Measurements from ENCODE around the gene TMEM191C.
"Not testable (repeated sequence)": the region's sequence is repeated elsewhere in the genome, so short reads cannot be mapped to it uniquely, and the experiment has no call there.

The TMEM191C gene

GRCh38 chr22:21454998-21455333 is 12.2 kb upstream of the TMEM191C start:
- H3K4me1 ChIP-seq (ENCODE audit: control insufficient read depth, insufficient read depth, low read length); H3K4me3 ChIP-seq (ENCODE audit: insufficient read depth, low read depth, low read length); H3K27ac ChIP-seq (ENCODE audit: insufficient read depth, low read depth, low read length, poor library complexity, severe bottlenecking); H3K9me3 ChIP-seq (ENCODE audit: control insufficient read depth, low read length); H3K27me3 ChIP-seq (ENCODE audit: control insufficient read depth, insufficient read depth, low read length, poor library complexity, severe bottlenecking); H3K36me3 ChIP-seq (ENCODE audit: control insufficient read depth, insufficient read depth, low read length): not testable (repeated sequence)
- 94 to 96% methylated on average over 9 of the region's 9 CpGs for WGBS, 2 experiments

DNA sequence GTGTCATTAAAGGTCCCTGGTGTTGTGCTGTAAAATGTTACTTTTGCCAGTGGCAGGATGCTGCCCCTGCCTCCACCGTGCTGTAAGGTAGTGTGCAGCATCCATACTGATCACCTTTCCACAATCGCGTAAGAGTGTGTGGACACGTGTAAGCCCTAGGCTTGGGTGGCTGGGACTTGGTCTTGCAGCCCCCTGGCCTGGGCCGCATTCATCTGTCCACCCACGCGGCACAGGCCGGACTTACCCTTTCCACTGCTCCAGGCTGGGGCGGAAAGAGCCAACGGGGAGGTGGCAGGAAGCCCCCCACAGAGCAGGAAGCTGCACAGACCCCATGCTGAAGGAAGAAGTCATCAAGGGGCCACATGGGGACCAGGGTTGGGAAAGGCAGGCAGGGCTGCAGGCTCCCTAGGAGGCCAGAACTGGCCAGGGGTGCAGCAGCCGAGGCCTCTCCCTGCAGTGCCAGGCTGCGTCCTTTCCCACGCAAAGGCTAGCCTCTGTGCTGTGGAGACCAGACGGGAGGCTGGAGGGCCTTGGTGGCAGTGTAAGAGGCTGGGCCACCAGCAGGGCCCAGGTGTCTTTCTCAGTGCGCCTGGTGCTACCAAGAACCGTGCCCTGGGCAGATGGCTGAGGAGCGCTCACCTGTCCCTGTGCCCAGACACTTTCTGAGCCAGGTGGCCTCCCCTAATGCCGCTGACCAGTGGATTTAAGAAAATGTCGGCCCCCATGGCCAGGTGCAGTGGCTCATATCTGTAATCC is 11.7 kb upstream of the TMEM191C start:
- Histone ChIP-seq H3K9me3 (ENCODE audit: control insufficient read depth, low read length) (no peaks in the 10 kb centered on the region), H3K4me3 (ENCODE audit: insufficient read depth, low read depth, low read length) (no peak overlapping the region), H3K4me1 (ENCODE audit: control insufficient read depth, insufficient read depth, low read length) (no peaks in the 10 kb centered on the region), H3K36me3 (ENCODE audit: control insufficient read depth, insufficient read depth, low read length) (no peaks in the 10 kb centered on the region), H3K27me3 (ENCODE audit: control insufficient read depth, insufficient read depth, low read length, poor library complexity, severe bottlenecking) (no peaks in the 10 kb centered on the region), H3K27ac (ENCODE audit: insufficient read depth, low read depth, low read length, poor library complexity, severe bottlenecking) (no peak overlapping the region)
- 89% methylated on average over 19 of the region's 19 CpGs for WGBS, 2 experiments

DNA sequence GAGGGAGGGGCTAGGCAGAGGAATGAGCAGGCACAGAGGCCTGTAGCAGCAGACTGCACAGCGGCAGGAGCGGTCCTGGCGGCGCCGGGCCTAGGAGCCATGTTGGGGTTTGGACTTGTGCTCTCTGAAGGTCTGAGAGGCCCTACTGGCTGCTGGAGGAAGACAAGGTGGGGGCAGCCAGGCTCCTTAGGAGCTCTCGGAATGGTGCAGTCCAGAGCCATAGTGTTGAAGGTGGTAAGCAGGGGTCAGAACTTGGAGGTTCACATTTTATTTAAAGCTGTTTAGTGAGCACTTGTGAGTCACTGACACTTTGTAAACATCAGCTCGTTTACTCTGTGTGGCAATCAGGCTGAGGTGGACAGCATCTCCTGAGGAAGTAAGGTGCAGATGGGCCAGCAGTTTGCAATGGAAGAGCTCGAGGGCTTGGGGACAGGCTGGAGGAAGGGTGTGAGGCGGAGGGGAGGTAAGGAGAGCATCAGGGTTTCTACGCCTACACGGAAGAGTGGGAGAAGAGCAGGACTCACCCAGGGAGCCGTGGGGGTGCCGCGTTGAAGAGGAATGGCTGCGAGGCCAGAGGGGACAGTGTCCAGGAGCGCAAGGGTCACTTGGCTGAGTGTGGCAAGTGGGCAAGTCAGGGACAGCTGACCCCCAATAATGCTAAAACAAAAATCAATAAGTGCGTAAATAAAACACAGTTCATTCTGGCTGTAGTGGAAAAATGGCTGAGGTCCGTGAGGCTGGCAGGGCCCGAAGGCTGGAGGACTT is 10.0 kb upstream of the TMEM191C start:
- no peaks in the 10 kb centered on the region for H3K27me3 ChIP-seq (ENCODE audit: control insufficient read depth, insufficient read depth, low read length, poor library complexity, severe bottlenecking)

GRCh38 chr22:21462672-21463071 is 4.5 kb upstream of the TMEM191C start:
- not testable (repeated sequence) for H3K4me3 ChIP-seq (ENCODE audit: insufficient read depth, low read depth, low read length); H3K9me3 ChIP-seq (ENCODE audit: control insufficient read depth, low read length); H3K27ac ChIP-seq (ENCODE audit: insufficient read depth, low read depth, low read length, poor library complexity, severe bottlenecking); H3K27me3 ChIP-seq (ENCODE audit: control insufficient read depth, insufficient read depth, low read length, poor library complexity, severe bottlenecking); H3K36me3 ChIP-seq (ENCODE audit: control insufficient read depth, insufficient read depth, low read length); H3K4me1 ChIP-seq (ENCODE audit: control insufficient read depth, insufficient read depth, low read length)
- no CpG with 5 or more reads among the region's 4 CpGs for WGBS, 2 experiments

More for the DNA sequence above, 10.0 kb upstream of the TMEM191C start:
- no peak overlapping the region for H3K4me3 ChIP-seq (ENCODE audit: insufficient read depth, low read depth, low read length)
- H3K27ac ChIP-seq (ENCODE audit: insufficient read depth, low read depth, low read length, poor library complexity, severe bottlenecking) = no peak overlapping the region
- H3K9me3 ChIP-seq (ENCODE audit: control insufficient read depth, low read length) = no peaks in the 10 kb centered on the region
- no peaks in the 10 kb centered on the region for H3K4me1 ChIP-seq (ENCODE audit: control insufficient read depth, insufficient read depth, low read length)
- 92% methylated on average over 19 of the region's 19 CpGs for WGBS, 2 experiments
- H3K36me3 ChIP-seq (ENCODE audit: control insufficient read depth, insufficient read depth, low read length) = no peaks in the 10 kb centered on the region

- peak overlapping the region; percentile 16 for H3K4me3 ChIP-seq (ENCODE audit: insufficient read depth, low read depth, low read length)
- H3K27me3 ChIP-seq (ENCODE audit: control insufficient read depth, insufficient read depth, low read length, poor library complexity, severe bottlenecking); H3K9me3 ChIP-seq (ENCODE audit: control insufficient read depth, low read length); H3K27ac ChIP-seq (ENCODE audit: insufficient read depth, low read depth, low read length, poor library complexity, severe bottlenecking); H3K4me1 ChIP-seq (ENCODE audit: control insufficient read depth, insufficient read depth, low read length); H3K36me3 ChIP-seq (ENCODE audit: control insufficient read depth, insufficient read depth, low read length): not testable (repeated sequence)
- WGBS, 2 experiments = 0% methylated on average over 8 of the region's 60 CpGs
Observed at GRCh38 chr22:21468194-21469096, 1.3 kb downstream of the TMEM191C start.

- H3K9me3 ChIP-seq (ENCODE audit: control insufficient read depth, low read length); H3K27ac ChIP-seq (ENCODE audit: insufficient read depth, low read depth, low read length, poor library complexity, severe bottlenecking); H3K4me1 ChIP-seq (ENCODE audit: control insufficient read depth, insufficient read depth, low read length); H3K27me3 ChIP-seq (ENCODE audit: control insufficient read depth, insufficient read depth, low read length, poor library complexity, severe bottlenecking); H3K4me3 ChIP-seq (ENCODE audit: insufficient read depth, low read depth, low read length); H3K36me3 ChIP-seq (ENCODE audit: control insufficient read depth, insufficient read depth, low read length): not testable (repeated sequence)
- 5 to 9% methylated on average over 36 of the region's 87 CpGs for WGBS, 2 experiments
Observed at GRCh38 chr22:21469097-21469994, 2.2 kb downstream of the TMEM191C start.

DNA sequence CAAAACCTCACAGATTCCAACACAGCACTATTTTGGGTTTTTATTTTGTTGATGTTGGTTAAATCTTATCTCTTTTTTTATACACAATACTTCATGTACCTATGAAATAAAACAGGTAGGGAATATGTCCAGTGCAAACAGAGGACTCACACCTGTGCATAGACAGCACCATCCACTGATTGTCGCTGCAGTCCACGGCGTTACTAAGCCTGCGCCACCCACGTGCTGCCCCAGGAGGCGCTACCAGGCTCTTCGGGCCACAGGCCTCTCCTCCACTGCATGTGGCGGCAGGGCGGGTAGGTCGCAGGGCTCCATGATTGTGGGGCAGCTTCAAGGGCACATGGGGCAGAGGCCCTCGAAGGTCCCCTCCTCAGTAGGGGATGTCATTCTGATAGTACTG is 5.8 kb downstream of the TMEM191C start:
- not testable (repeated sequence) for H3K27me3 ChIP-seq (ENCODE audit: control insufficient read depth, insufficient read depth, low read length, poor library complexity, severe bottlenecking); H3K27ac ChIP-seq (ENCODE audit: insufficient read depth, low read depth, low read length, poor library complexity, severe bottlenecking); H3K4me1 ChIP-seq (ENCODE audit: control insufficient read depth, insufficient read depth, low read length); H3K9me3 ChIP-seq (ENCODE audit: control insufficient read depth, low read length); H3K4me3 ChIP-seq (ENCODE audit: insufficient read depth, low read depth, low read length); H3K36me3 ChIP-seq (ENCODE audit: control insufficient read depth, insufficient read depth, low read length)
- WGBS, 2 experiments = no CpG with 5 or more reads among the region's 11 CpGs

DNA sequence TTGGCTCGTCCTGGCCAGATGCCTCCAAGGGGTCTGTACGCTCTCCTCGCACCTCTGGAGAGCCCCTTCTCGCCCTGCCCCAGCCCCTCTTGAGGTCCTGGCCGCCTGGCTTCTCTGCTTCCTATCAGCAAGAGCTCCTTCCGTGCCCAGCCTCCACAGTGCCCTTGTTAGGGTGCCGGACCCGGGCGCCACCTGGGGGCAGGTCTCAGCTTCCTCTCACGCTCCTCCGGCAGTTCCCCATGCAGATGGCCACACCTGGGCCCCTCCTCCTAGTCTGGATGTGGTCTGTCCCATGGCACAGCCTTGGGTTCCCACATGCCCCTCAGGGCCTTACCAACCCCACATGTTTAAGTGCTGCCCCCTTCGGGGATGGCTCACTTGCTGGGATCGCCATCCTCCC is 6.5 kb downstream of the TMEM191C start:
- not testable (repeated sequence) for H3K4me1 ChIP-seq (ENCODE audit: control insufficient read depth, insufficient read depth, low read length)

DNA sequence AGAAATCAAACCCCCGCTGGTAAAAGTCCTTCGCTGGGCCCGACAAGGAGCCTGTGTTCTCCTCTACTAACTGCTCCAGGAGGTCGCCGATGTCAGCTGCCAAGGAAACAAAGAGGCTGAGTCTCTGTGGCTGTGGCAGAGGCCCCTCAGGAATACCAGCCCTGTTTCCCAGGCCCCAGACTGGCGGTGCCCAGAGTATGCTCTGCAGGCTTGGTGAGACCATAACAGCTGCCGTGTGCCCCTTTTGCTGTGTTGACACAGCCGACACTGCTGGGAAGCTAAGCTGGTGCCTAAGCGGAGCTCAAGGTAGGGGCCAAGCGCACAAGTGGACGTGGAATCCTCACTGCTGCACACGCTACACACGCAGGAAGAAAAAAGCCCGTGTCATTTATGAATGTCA is 16.9 kb downstream of the TMEM191C start:
- WGBS, 2 experiments = 78 to 88% methylated on average over 4 to 5 of the region's 14 CpGs
- not testable (repeated sequence) for H3K4me1 ChIP-seq (ENCODE audit: control insufficient read depth, insufficient read depth, low read length); H3K27ac ChIP-seq (ENCODE audit: insufficient read depth, low read depth, low read length, poor library complexity, severe bottlenecking); H3K4me3 ChIP-seq (ENCODE audit: insufficient read depth, low read depth, low read length); H3K9me3 ChIP-seq (ENCODE audit: control insufficient read depth, low read length); H3K36me3 ChIP-seq (ENCODE audit: control insufficient read depth, insufficient read depth, low read length); H3K27me3 ChIP-seq (ENCODE audit: control insufficient read depth, insufficient read depth, low read length, poor library complexity, severe bottlenecking)

More for the DNA sequence above, 6.5 kb downstream of the TMEM191C start:
- WGBS, 2 experiments = no CpG with 5 or more reads among the region's 13 CpGs
- H3K27me3 ChIP-seq (ENCODE audit: control insufficient read depth, insufficient read depth, low read length, poor library complexity, severe bottlenecking); H3K9me3 ChIP-seq (ENCODE audit: control insufficient read depth, low read length); H3K4me3 ChIP-seq (ENCODE audit: insufficient read depth, low read depth, low read length); H3K27ac ChIP-seq (ENCODE audit: insufficient read depth, low read depth, low read length, poor library complexity, severe bottlenecking); H3K36me3 ChIP-seq (ENCODE audit: control insufficient read depth, insufficient read depth, low read length): not testable (repeated sequence)
